ENCODE data around the gene CPED1. TPM values are rescaled to one million over a fixed set of nuclear protein-coding genes. Genes with fewer than 3 reads are reported as not detected.

CPED1 gene
- total and polyA plus RNA-seq, 2 experiments from 2014 or later, result 0.17 to 0.47 TPM

- no peaks in the 10 kb centered on the region for H3K9me3 Mint-ChIP-seq
- no peak for DNase-seq (ENCODE audit: low spot score)
- H3K27ac ChIP-seq (ENCODE audit: low read depth), result no peak overlapping the region
- H3K4me3 ChIP-seq, result no peak overlapping the region
- peaks cover 4% of the 10 kb centered on the region; the same call in 1 of the 3 replicates for H3K4me1 Mint-ChIP-seq
- ATAC-seq, result no peak
- H3K27ac Mint-ChIP-seq, result no peak overlapping the region
- no peaks in the 10 kb centered on the region for H3K27me3 ChIP-seq (ENCODE audit: insufficient read depth)
- H4K20me1 ChIP-seq (replicated peaks; ENCODE audit: insufficient read depth), result no peaks in the 10 kb centered on the region
- no peaks in the 10 kb centered on the region for H3K9me2 ChIP-seq (ENCODE audit: insufficient read depth)
- no peak overlapping the region; the same call in 1 of the 2 replicates for H2AFZ ChIP-seq
- H3K4me1 ChIP-seq (ENCODE audit: insufficient read depth), result no peaks in the 10 kb centered on the region
- H3K4me3 Mint-ChIP-seq, result no peak overlapping the region
- H3K36me3 ChIP-seq (ENCODE audit: insufficient read depth), result no peaks in the 10 kb centered on the region
- H3F3A ChIP-seq (replicated peaks; ENCODE audit: low read depth), result no peaks in the 10 kb centered on the region
- H3K79me2 ChIP-seq (replicated peaks; ENCODE audit: insufficient read depth), result no peaks in the 10 kb centered on the region
- no peak for TF ChIP-seq EZH2 (IDR thresholded peaks at IDR 0.05; ENCODE audit: low read depth, unreplicated experiment)
- H3K4me2 ChIP-seq, result no peak overlapping the region
- no peaks in the 10 kb centered on the region for H3K27me3 Mint-ChIP-seq (ENCODE audit: insufficient read depth, low read depth, poor library complexity)
- no peaks in the 10 kb centered on the region for H3K36me3 Mint-ChIP-seq (ENCODE audit: low read depth)
These were observed 163.3 kb downstream of the CPED1 start for GRCh38 chr7:121151774-121152221.

GRCh38 chr7:121153411-121153810, 164.9 kb downstream of the CPED1 start:
- ATAC-seq, result no peak
- H3K27ac Mint-ChIP-seq, result no peak overlapping the region

GRCh38 chr7:121153995-121154394, 165.5 kb downstream of the CPED1 start:
- no peak overlapping the region for H3K4me2 ChIP-seq
- no peaks in the 10 kb centered on the region for H3K79me2 ChIP-seq (replicated peaks; ENCODE audit: insufficient read depth)
- H3K9me2 ChIP-seq (ENCODE audit: insufficient read depth), result no peaks in the 10 kb centered on the region
- H2AFZ ChIP-seq, result no peak overlapping the region
- Mint-ChIP-seq H3K27me3 (ENCODE audit: insufficient read depth, low read depth, poor library complexity) (no peaks in the 10 kb centered on the region), H3K27ac (no peak overlapping the region), H3K4me1 (peaks cover 1% of the 10 kb centered on the region; the same call in 1 of the 3 replicates), H3K36me3 (ENCODE audit: low read depth) (no peaks in the 10 kb centered on the region), H3K4me3 (no peak overlapping the region), H3K9me3 (no peaks in the 10 kb centered on the region)
- no peak overlapping the region for H3K27ac ChIP-seq (ENCODE audit: low read depth)
- H3K4me1 ChIP-seq (ENCODE audit: insufficient read depth), result no peaks in the 10 kb centered on the region
- DNase-seq (ENCODE audit: low spot score) (no peak), ATAC-seq (no peak)
- no peaks in the 10 kb centered on the region for H3K27me3 ChIP-seq (ENCODE audit: insufficient read depth)
- H3K36me3 ChIP-seq (ENCODE audit: insufficient read depth), result no peaks in the 10 kb centered on the region
- H4K20me1 ChIP-seq (replicated peaks; ENCODE audit: insufficient read depth), result no peaks in the 10 kb centered on the region
- no peak overlapping the region for H3K4me3 ChIP-seq
- H3F3A ChIP-seq (replicated peaks; ENCODE audit: low read depth), result no peaks in the 10 kb centered on the region
- TF ChIP-seq ETS1 (IDR thresholded peaks at IDR 0.05), result no peak
- TF ChIP-seq ZNF462 (CRISPR knock-in tag; IDR thresholded peaks at IDR 0.05), result no peak

More at GRCh38 chr7:121153411-121153810, 164.9 kb downstream of the CPED1 start:
- Histone ChIP-seq H3K27ac (ENCODE audit: low read depth) (no peak overlapping the region), H3K27me3 (ENCODE audit: insufficient read depth) (no peaks in the 10 kb centered on the region), H3K4me2 (no peak overlapping the region), H3K79me2 (replicated peaks; ENCODE audit: insufficient read depth) (no peaks in the 10 kb centered on the region), H3K36me3 (ENCODE audit: insufficient read depth) (no peaks in the 10 kb centered on the region), H2AFZ (no peak overlapping the region), H3K4me1 (ENCODE audit: insufficient read depth) (no peaks in the 10 kb centered on the region), H4K20me1 (replicated peaks; ENCODE audit: insufficient read depth) (no peaks in the 10 kb centered on the region), H3K9me2 (ENCODE audit: insufficient read depth) (no peaks in the 10 kb centered on the region), H3K4me3 (no peak overlapping the region), H3F3A (replicated peaks; ENCODE audit: low read depth) (no peaks in the 10 kb centered on the region)
- Mint-ChIP-seq H3K4me3 (no peak overlapping the region), H3K9me3 (no peaks in the 10 kb centered on the region), H3K36me3 (ENCODE audit: low read depth) (no peaks in the 10 kb centered on the region), H3K4me1 (peaks cover 4% of the 10 kb centered on the region; the same call in 1 of the 3 replicates), H3K27me3 (ENCODE audit: insufficient read depth, low read depth, poor library complexity) (no peaks in the 10 kb centered on the region)
- DNase-seq (ENCODE audit: low spot score), result no peak
- TF ChIP-seq NANOG (IDR thresholded peaks at IDR 0.05; ENCODE audit: borderline replicate concordance) (no peak), ZNF331 (CRISPR knock-in tag; IDR thresholded peaks at IDR 0.05; ENCODE audit: low read depth) (no peak), ETS1 (IDR thresholded peaks at IDR 0.05) (no peak), EZH2 (IDR thresholded peaks at IDR 0.05; ENCODE audit: low read depth, unreplicated experiment) (no peak)

Measured in GM23338 (cell line).